Endodermal cell (in vitro differentiated cells): ENCODE measurements around the gene CLEC10A. TPM values are rescaled to one million over a fixed set of nuclear protein-coding genes. Genes with fewer than 3 reads are reported as not detected.
"Not testable (repeated sequence)": the region's sequence is repeated elsewhere in the genome, so short reads cannot be mapped to it uniquely, and the experiment has no call there.

Experiments used
- DNase-seq: peaks from one replicate; pipeline ENCODE4 v3.0.0-alpha.2; 2017
- H3K27ac ChIP-seq: 2 replicates; pipeline ENCODE4 v1.5.1; 2013; ENCODE audit warnings: mild to moderate bottlenecking, low read depth, low read length, moderate library complexity
- H3K27me3 ChIP-seq: 2 replicates; pipeline ENCODE4 v1.6.1; 2013; ENCODE audit warnings: mild to moderate bottlenecking, low read length, moderate library complexity; ENCODE audit not compliant: insufficient read depth, control insufficient read depth, poor library complexity, severe bottlenecking
- H3K36me3 ChIP-seq: 2 replicates; pipeline ENCODE4 v1.7.0; 2013; ENCODE audit warnings: mild to moderate bottlenecking, low read length, moderate library complexity; ENCODE audit not compliant: control insufficient read depth, insufficient read depth
- H3K4me1 ChIP-seq: one replicate; pipeline ENCODE4 v1.7.0; 2013; ENCODE audit warnings: low read length; ENCODE audit not compliant: control insufficient read depth, insufficient read depth
- H3K4me3 ChIP-seq: 2 replicates; pipeline ENCODE4 v1.5.1; 2013; ENCODE audit warnings: mild to moderate bottlenecking, low read length, moderate library complexity
- H3K9ac ChIP-seq: 2 replicates; pipeline ENCODE4 v1.6.1; 2013; ENCODE audit warnings: mild to moderate bottlenecking, low read length, moderate library complexity; ENCODE audit not compliant: poor library complexity, severe bottlenecking; ENCODE audit errors: extremely low read depth
- H3K9me3 ChIP-seq: 2 replicates; pipeline ENCODE4 v1.6.1; 2013; ENCODE audit warnings: mild to moderate bottlenecking, low read length, moderate library complexity; ENCODE audit not compliant: control insufficient read depth
- H3K27ac Mint-ChIP-seq: 2 replicates; pipeline ENCODE4 v1.8.0; 2020; ENCODE audit warnings: mixed read lengths
- H3K27me3 Mint-ChIP-seq: 2 replicates; pipeline ENCODE4 v1.8.0; 2021; ENCODE audit warnings: mild to moderate bottlenecking, mixed read lengths; ENCODE audit not compliant: insufficient read depth
- H3K36me3 Mint-ChIP-seq: 2 replicates; pipeline ENCODE4 v1.8.0; 2020; ENCODE audit warnings: low read depth, mixed read lengths
- H3K4me1 Mint-ChIP-seq: 2 replicates; pipeline ENCODE4 v1.8.0; 2020; ENCODE audit warnings: mixed read lengths
- H3K4me3 Mint-ChIP-seq: 2 replicates; pipeline ENCODE4 v1.8.0; 2020; ENCODE audit warnings: mild to moderate bottlenecking, moderate library complexity, mixed read lengths
- H3K9me3 Mint-ChIP-seq: 2 replicates; pipeline ENCODE4 v1.8.0; 2020; ENCODE audit warnings: mild to moderate bottlenecking, mixed read lengths
- WGBS, 2 experiments: methylation state at CpG; one replicate each; pipeline versions ENCODE4 v1.1.5 to v1.1.7; 2013; ENCODE audit warnings: missing lambda C conversion rate in 2 of 2, mixed read lengths in 1 of 2; ENCODE audit not compliant: insufficient coverage in 1 of 2, insufficient read length in 1 of 2; 5-methylcytosine and 5-hydroxymethylcytosine counted together
- total RNA-seq, 2 donors: library from RNA; stranded (reverse); fragmentation: NEBNext Ultra II Directional in 1 of 2; extraction: Animal tissue kit (Norgen Biotek cat#: 25700) in 1 of 2; gene quantifications; 2 replicates in 1 of 2; 3 replicates in 1 of 2; pipeline ENCODE4 v1.2.1, GENCODE V29; 2021
- TF ChIP-seq, protein P1 (sequence below): fragments of 200-600 bp; sonication (generic); conservative IDR thresholded peaks from 2 replicates; pipeline ENCODE4 v1.5.0; 2021; ENCODE audit warnings: antibody characterized with exemption, mild to moderate bottlenecking

Gene CLEC10A
- total RNA-seq, 2 donors from 2014 or later, result not detected

DNA sequence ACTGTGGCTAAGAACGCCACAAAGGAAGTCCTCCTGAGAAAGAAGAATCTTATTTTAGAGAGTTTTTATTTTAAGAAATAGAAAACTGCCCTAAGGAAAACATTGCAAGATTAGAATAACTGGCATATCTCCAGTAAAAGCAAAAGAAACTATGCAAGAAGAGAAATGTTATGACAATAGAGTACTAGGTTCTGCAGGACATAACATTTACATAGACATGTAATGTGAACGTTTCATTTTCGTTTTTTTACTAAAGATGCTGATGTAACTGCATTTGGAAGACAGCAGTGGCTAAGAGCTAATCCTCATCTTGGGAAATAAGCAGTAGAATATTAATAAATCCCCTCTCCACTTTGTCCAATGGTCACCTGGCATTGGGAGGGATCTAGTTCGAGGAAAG lies 42.3 kb upstream of the CLEC10A start:
- Histone ChIP-seq H3K9me3 (no peaks in the 10 kb centered on the region), H3K9ac (no peak overlapping the region), H3K4me3 (no peak overlapping the region), H3K4me1 (no peaks in the 10 kb centered on the region), H3K27ac (no peak overlapping the region), H3K27me3 (no peaks in the 10 kb centered on the region), H3K36me3 (no peaks in the 10 kb centered on the region)
- H3K27me3 Mint-ChIP-seq, result peaks cover 8% of the 10 kb centered on the region
- H3K27ac Mint-ChIP-seq, result no peak overlapping the region
- TF ChIP-seq, protein P1, sequence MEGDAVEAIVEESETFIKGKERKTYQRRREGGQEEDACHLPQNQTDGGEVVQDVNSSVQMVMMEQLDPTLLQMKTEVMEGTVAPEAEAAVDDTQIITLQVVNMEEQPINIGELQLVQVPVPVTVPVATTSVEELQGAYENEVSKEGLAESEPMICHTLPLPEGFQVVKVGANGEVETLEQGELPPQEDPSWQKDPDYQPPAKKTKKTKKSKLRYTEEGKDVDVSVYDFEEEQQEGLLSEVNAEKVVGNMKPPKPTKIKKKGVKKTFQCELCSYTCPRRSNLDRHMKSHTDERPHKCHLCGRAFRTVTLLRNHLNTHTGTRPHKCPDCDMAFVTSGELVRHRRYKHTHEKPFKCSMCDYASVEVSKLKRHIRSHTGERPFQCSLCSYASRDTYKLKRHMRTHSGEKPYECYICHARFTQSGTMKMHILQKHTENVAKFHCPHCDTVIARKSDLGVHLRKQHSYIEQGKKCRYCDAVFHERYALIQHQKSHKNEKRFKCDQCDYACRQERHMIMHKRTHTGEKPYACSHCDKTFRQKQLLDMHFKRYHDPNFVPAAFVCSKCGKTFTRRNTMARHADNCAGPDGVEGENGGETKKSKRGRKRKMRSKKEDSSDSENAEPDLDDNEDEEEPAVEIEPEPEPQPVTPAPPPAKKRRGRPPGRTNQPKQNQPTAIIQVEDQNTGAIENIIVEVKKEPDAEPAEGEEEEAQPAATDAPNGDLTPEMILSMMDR, result no peak
- no peak overlapping the region for H3K4me3 Mint-ChIP-seq
- H3K4me1 Mint-ChIP-seq, result no peaks in the 10 kb centered on the region
- no peaks in the 10 kb centered on the region for H3K36me3 Mint-ChIP-seq
- no peaks in the 10 kb centered on the region for H3K9me3 Mint-ChIP-seq
- no peak for DNase-seq
- WGBS, 2 experiments, result 79 to 87% methylated on average over 2 to 3 of the region's 4 CpGs

- not testable (repeated sequence) for H3K4me1 ChIP-seq, H3K36me3 Mint-ChIP-seq, DNase-seq, H3K4me1 Mint-ChIP-seq, H3K4me3 ChIP-seq, H3K36me3 ChIP-seq, H3K9me3 ChIP-seq, H3K27me3 Mint-ChIP-seq, H3K9me3 Mint-ChIP-seq, H3K4me3 Mint-ChIP-seq, H3K27ac ChIP-seq, H3K9ac ChIP-seq, H3K27ac Mint-ChIP-seq, H3K27me3 ChIP-seq
- WGBS, 2 experiments, result 94 to 95% methylated on average over 12 of the region's 12 CpGs
Measured at GRCh38 chr17:7120635-7121034, 40.6 kb upstream of the CLEC10A start.

DNA sequence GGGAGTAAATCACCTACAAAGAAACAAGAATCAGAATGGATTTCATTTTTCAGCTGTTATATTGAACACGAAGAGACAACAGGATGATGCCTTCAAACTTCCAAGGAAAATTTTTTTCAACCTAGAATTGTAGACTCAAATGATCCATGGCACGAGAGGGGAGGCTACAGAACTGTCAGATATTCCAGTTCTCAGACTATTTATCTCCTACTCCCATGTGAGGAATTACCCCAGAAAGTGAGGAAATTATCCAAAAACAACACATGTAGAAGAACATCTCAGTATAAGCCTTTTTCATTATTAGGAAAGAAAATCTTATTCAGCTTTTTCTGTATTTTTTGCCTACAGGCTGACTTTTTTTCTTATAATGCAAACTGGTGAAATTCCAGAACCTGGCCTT lies 40.1 kb upstream of the CLEC10A start:
- WGBS, 2 experiments, result 91 to 100% methylated on average over 2 of the region's 2 CpGs
- H3K4me1 ChIP-seq, result no peaks in the 10 kb centered on the region
- H3K27me3 ChIP-seq, result no peaks in the 10 kb centered on the region
- no peak overlapping the region for H3K27ac ChIP-seq
- TF ChIP-seq, protein P1, result no peak
- H3K27me3 Mint-ChIP-seq, result peaks cover 8% of the 10 kb centered on the region
- no peaks in the 10 kb centered on the region for H3K9me3 ChIP-seq
- H3K4me1 Mint-ChIP-seq, result peaks cover 2% of the 10 kb centered on the region
- no peak overlapping the region for H3K4me3 Mint-ChIP-seq
- H3K36me3 ChIP-seq, result no peaks in the 10 kb centered on the region
- DNase-seq, result no peak
- H3K9me3 Mint-ChIP-seq, result no peaks in the 10 kb centered on the region
- H3K4me3 ChIP-seq, result no peak overlapping the region
- no peak overlapping the region for H3K27ac Mint-ChIP-seq
- H3K9ac ChIP-seq, result no peak overlapping the region
- no peaks in the 10 kb centered on the region for H3K36me3 Mint-ChIP-seq

DNA sequence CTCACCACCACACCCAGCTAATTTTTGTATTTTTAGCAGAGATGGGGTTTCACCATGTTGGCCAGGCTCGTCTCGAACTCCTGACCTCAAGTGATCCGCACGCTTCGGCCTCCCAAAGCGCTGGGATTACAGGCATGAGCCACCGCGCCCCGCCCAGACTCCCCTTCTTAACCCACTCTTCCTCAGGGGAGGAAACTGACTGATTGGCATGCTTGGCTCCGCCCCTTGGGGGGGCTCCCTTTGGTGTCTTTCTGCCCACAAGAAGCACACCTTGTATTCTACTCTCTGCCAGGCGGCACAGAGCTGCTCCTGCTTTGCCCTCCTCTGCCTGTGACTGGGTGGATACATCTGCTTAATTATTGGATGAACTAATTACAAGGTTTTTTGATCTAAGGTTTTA lies 39.3 kb upstream of the CLEC10A start:
- Histone ChIP-seq H3K27ac (no peak overlapping the region), H3K27me3 (no peaks in the 10 kb centered on the region), H3K9me3 (no peaks in the 10 kb centered on the region), H3K9ac (no peak overlapping the region), H3K4me1 (no peaks in the 10 kb centered on the region), H3K36me3 (no peaks in the 10 kb centered on the region), H3K4me3 (no peak overlapping the region)
- no peak for DNase-seq
- 87 to 95% methylated on average over 9 to 11 of the region's 11 CpGs for WGBS, 2 experiments
- H3K9me3 Mint-ChIP-seq, result no peaks in the 10 kb centered on the region
- peaks cover 8% of the 10 kb centered on the region for H3K27me3 Mint-ChIP-seq
- H3K36me3 Mint-ChIP-seq, result no peaks in the 10 kb centered on the region
- TF ChIP-seq, protein P1, result no peak
- H3K27ac Mint-ChIP-seq, result no peak overlapping the region
- no peak overlapping the region for H3K4me3 Mint-ChIP-seq
- H3K4me1 Mint-ChIP-seq, result peaks cover 7% of the 10 kb centered on the region
